GM23338 (cell line): ENCODE measurements around the gene AMPD2. TPM values are rescaled to one million over a fixed set of nuclear protein-coding genes. Genes with fewer than 3 reads are reported as not detected.

Source experiments
- ATAC-seq: fragments of 200-7000 bp; cut with Tn5 transposase; 3 replicates; pipeline ENCODE4 v1.9.1; 2020
- DNase-seq: peaks from one replicate; pipeline ENCODE4 v3.0.0-alpha.2; 2015; ENCODE audit warnings: low spot score
- H2AFZ ChIP-seq: fragments of 200-600 bp; sonication (generic); 2 replicates; pipeline ENCODE4 v1.8.0; 2016; ENCODE audit warnings: antibody characterized with exemption, mild to moderate bottlenecking, moderate library complexity
- H3F3A ChIP-seq: fragments of 200-600 bp; sonication (generic); replicated peaks from 2 replicates; pipeline ENCODE4 v1.8.0; 2017; ENCODE audit warnings: antibody characterized with exemption, mixed run types, low read depth
- H3K27ac ChIP-seq: fragments of 200-600 bp; sonication (generic); 2 replicates; pipeline ENCODE4 v1.6.1; 2016; ENCODE audit warnings: low read depth
- H3K27me3 ChIP-seq: fragments of 200-600 bp; sonication (generic); 2 replicates; pipeline ENCODE4 v1.8.0; 2016; ENCODE audit warnings: mild to moderate bottlenecking, mixed run types, moderate library complexity; ENCODE audit not compliant: insufficient read depth
- H3K36me3 ChIP-seq: fragments of 200-600 bp; sonication (generic); 2 replicates; pipeline ENCODE4 v1.8.0; 2016; ENCODE audit warnings: mild to moderate bottlenecking; ENCODE audit not compliant: insufficient read depth
- H3K4me1 ChIP-seq: fragments of 200-600 bp; sonication (generic); 2 replicates; pipeline ENCODE4 v1.8.0; 2016; ENCODE audit warnings: mild to moderate bottlenecking, moderate library complexity; ENCODE audit not compliant: insufficient read depth
- H3K4me2 ChIP-seq: fragments of 200-600 bp; sonication (generic); 2 replicates; pipeline ENCODE4 v1.7.1; 2017; ENCODE audit warnings: mixed run types
- H3K4me3 ChIP-seq: fragments of 200-600 bp; sonication (generic); 2 replicates; pipeline ENCODE4 v1.6.1; 2016; ENCODE audit warnings: mixed run types
- H3K79me2 ChIP-seq: fragments of 200-600 bp; sonication (generic); replicated peaks from 2 replicates; pipeline ENCODE4 v1.8.0; 2017; ENCODE audit warnings: mild to moderate bottlenecking; ENCODE audit not compliant: insufficient read depth
- H3K9me2 ChIP-seq: fragments of 200-600 bp; sonication (generic); 2 replicates; pipeline ENCODE4 v1.8.0; 2017; ENCODE audit not compliant: insufficient read depth
- H4K20me1 ChIP-seq: fragments of 200-600 bp; sonication (generic); replicated peaks from 2 replicates; pipeline ENCODE4 v1.8.0; 2017; ENCODE audit warnings: mild to moderate bottlenecking; ENCODE audit not compliant: insufficient read depth
- H3K27ac Mint-ChIP-seq: 2 replicates; pipeline ENCODE4 v1.8.0; 2020; ENCODE audit warnings: inconsistent platforms, mild to moderate bottlenecking, moderate library complexity, mixed read lengths
- H3K27me3 Mint-ChIP-seq: 3 replicates; pipeline ENCODE4 v1.8.0; 2022; ENCODE audit warnings: low read depth, mild to moderate bottlenecking, moderate library complexity, mixed read lengths, inconsistent platforms; ENCODE audit not compliant: insufficient read depth, poor library complexity
- H3K36me3 Mint-ChIP-seq: 3 replicates; pipeline ENCODE4 v1.8.0; 2021; ENCODE audit warnings: low read depth, mild to moderate bottlenecking, inconsistent platforms, moderate library complexity, mixed read lengths
- H3K4me1 Mint-ChIP-seq: 3 replicates; pipeline ENCODE4 v1.8.0; 2020; ENCODE audit warnings: mild to moderate bottlenecking, inconsistent platforms, mixed read lengths
- H3K4me3 Mint-ChIP-seq: 3 replicates; pipeline ENCODE4 v1.8.0; 2021; ENCODE audit warnings: moderate library complexity, mild to moderate bottlenecking, inconsistent platforms, mixed read lengths
- H3K9me3 Mint-ChIP-seq: 3 replicates; pipeline ENCODE4 v1.8.0; 2020; ENCODE audit warnings: moderate library complexity, mild to moderate bottlenecking, inconsistent platforms, mixed read lengths
- CREB1 ChIP-seq: fragments of 250-450 bp; sonication (Bioruptor Pico); IDR thresholded peaks from 2 replicates; pipeline ENCODE4 v1.5.0; 2020; ENCODE audit warnings: low read depth, mild to moderate bottlenecking, moderate library complexity
- ZNF114 ChIP-seq: fragments of 250-450 bp; sonication (Bioruptor Pico); IDR thresholded peaks from 2 replicates; pipeline ENCODE4 v1.5.0; 2020; ENCODE audit warnings: mild to moderate bottlenecking, moderate library complexity
- polyA plus RNA-seq: library from polyadenylated mRNA; unstranded; fragments of >200 nt; fragmentation: Nextera tagmentation; extraction: Ambion mirVana; gene quantifications from 2 replicates; pipeline ENCODE4 v1.2.1, GENCODE V29; 2016
- total RNA-seq: library from RNA; depleted of rRNA; stranded (reverse); fragments of >200 nt; shearing (Covaris generic); gene quantifications from 2 replicates; pipeline ENCODE4 v1.2.3, GENCODE V29; 2014
- TF ChIP-seq, protein P1 (sequence below): fragments of 250-450 bp; sonication (Bioruptor Pico); IDR thresholded peaks from 2 replicates; pipeline ENCODE4 v1.5.0; 2020; ENCODE audit warnings: mild to moderate bottlenecking, moderate library complexity

Gene AMPD2
- total and polyA plus RNA-seq, 2 experiments from 2014 or later, result 24.5 to 62.1 TPM

DNA sequence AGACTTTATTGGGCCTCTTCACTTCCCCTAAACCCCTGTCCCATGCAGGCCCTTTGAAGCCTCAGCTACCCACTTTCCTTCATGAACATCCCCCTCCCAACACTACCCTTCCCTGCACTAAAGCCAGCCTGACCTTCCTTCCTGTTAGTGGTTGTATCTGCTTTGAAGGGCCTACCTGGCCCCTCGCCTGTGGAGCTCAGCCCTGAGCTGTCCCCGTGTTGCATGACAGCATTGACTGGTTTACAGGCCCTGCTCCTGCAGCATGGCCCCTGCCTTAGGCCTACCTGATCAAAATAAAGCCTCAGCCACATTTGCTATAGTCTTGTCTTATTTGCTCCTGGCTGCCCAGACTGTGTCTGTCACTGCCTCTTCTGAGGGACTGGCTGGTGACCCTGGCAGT, 41.8 kb downstream of the AMPD2 start (continued):
- TF ChIP-seq, protein P1, sequence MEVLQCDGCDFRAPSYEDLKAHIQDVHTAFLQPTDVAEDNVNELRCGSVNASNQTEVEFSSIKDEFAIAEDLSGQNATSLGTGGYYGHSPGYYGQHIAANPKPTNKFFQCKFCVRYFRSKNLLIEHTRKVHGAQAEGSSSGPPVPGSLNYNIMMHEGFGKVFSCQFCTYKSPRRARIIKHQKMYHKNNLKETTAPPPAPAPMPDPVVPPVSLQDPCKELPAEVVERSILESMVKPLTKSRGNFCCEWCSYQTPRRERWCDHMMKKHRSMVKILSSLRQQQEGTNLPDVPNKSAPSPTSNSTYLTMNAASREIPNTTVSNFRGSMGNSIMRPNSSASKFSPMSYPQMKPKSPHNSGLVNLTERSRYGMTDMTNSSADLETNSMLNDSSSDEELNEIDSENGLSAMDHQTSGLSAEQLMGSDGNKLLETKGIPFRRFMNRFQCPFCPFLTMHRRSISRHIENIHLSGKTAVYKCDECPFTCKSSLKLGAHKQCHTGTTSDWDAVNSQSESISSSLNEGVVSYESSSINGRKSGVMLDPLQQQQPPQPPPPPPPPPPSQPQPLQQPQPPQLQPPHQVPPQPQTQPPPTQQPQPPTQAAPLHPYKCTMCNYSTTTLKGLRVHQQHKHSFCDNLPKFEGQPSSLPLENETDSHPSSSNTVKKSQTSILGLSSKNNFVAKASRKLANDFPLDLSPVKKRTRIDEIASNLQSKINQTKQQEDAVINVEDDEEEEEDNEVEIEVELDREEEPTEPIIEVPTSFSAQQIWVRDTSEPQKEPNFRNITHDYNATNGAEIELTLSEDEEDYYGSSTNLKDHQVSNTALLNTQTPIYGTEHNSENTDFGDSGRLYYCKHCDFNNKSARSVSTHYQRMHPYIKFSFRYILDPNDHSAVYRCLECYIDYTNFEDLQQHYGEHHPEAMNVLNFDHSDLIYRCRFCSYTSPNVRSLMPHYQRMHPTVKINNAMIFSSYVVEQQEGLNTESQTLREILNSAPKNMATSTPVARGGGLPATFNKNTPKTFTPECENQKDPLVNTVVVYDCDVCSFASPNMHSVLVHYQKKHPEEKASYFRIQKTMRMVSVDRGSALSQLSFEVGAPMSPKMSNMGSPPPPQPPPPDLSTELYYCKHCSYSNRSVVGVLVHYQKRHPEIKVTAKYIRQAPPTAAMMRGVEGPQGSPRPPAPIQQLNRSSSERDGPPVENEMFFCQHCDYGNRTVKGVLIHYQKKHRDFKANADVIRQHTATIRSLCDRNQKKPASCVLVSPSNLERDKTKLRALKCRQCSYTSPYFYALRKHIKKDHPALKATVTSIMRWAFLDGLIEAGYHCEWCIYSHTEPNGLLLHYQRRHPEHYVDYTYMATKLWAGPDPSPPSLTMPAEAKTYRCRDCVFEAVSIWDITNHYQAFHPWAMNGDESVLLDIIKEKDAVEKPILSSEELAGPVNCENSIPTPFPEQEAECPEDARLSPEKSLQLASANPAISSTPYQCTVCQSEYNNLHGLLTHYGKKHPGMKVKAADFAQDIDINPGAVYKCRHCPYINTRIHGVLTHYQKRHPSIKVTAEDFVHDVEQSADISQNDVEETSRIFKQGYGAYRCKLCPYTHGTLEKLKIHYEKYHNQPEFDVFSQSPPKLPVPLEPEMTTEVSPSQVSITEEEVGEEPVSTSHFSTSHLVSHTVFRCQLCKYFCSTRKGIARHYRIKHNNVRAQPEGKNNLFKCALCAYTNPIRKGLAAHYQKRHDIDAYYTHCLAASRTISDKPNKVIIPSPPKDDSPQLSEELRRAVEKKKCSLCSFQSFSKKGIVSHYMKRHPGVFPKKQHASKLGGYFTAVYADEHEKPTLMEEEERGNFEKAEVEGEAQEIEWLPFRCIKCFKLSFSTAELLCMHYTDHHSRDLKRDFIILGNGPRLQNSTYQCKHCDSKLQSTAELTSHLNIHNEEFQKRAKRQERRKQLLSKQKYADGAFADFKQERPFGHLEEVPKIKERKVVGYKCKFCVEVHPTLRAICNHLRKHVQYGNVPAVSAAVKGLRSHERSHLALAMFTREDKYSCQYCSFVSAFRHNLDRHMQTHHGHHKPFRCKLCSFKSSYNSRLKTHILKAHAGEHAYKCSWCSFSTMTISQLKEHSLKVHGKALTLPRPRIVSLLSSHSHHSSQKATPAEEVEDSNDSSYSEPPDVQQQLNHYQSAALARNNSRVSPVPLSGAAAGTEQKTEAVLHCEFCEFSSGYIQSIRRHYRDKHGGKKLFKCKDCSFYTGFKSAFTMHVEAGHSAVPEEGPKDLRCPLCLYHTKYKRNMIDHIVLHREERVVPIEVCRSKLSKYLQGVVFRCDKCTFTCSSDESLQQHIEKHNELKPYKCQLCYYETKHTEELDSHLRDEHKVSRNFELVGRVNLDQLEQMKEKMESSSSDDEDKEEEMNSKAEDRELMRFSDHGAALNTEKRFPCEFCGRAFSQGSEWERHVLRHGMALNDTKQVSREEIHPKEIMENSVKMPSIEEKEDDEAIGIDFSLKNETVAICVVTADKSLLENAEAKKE, result no peak

DNA sequence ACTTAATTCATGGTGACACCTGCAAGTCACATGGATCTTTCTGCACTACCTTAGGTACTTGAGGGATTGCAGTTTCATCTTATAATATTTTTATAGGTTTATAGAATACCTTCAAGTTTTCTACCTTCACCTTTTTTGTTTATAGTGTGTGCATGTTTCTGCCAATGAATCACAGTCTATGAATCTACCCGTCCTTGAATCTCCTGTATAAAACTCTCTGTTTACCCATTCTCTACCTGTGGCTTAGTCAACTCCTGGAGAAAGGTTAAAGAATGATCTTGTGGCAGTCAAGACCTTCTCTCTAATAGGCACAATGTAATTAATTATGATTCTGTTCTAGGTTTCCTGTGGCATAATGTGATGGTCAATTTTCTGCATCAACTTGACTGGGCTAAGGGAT, 45.0 kb downstream of the AMPD2 start:
- Mint-ChIP-seq H3K27me3 (peaks cover 8% of the 10 kb centered on the region), H3K27ac (no peak overlapping the region), H3K4me3 (no peak overlapping the region), H3K4me1 (peaks cover 9% of the 10 kb centered on the region; the same call in 2 of the 3 replicates), H3K9me3 (no peaks in the 10 kb centered on the region), H3K36me3 (no peaks in the 10 kb centered on the region)
- no peaks in the 10 kb centered on the region for H3F3A ChIP-seq
- H3K4me3 ChIP-seq, result no peak overlapping the region
- no peaks in the 10 kb centered on the region for H3K79me2 ChIP-seq
- H3K4me2 ChIP-seq, result no peak overlapping the region
- TF ChIP-seq CREB1 (CRISPR knock-in tag), result no peak
- TF ChIP-seq, protein P1, result no peak
- no peak for TF ChIP-seq ZNF114 (CRISPR knock-in tag)
- H3K27me3 ChIP-seq, result no peaks in the 10 kb centered on the region
- H3K9me2 ChIP-seq, result no peaks in the 10 kb centered on the region
- no peak for DNase-seq
- H3K36me3 ChIP-seq, result no peaks in the 10 kb centered on the region
- H4K20me1 ChIP-seq, result no peaks in the 10 kb centered on the region
- no peak overlapping the region for H3K27ac ChIP-seq
- no peak for ATAC-seq
- H2AFZ ChIP-seq, result no peak overlapping the region
- peaks cover 7% of the 10 kb centered on the region; the same call in 1 of the 2 replicates for H3K4me1 ChIP-seq
